ENCODE data around the gene HDAC4. TPM values are rescaled to one million over a fixed set of nuclear protein-coding genes. Genes with fewer than 3 reads are reported as not detected.
A peak's percentile ranks its signal among the peaks of the same experiment; 100 is the strongest.

HDAC4 gene
- total RNA-seq, 6 donors from 2014 or later, result 16.1 to 108 (median 45.0) TPM

DNA sequence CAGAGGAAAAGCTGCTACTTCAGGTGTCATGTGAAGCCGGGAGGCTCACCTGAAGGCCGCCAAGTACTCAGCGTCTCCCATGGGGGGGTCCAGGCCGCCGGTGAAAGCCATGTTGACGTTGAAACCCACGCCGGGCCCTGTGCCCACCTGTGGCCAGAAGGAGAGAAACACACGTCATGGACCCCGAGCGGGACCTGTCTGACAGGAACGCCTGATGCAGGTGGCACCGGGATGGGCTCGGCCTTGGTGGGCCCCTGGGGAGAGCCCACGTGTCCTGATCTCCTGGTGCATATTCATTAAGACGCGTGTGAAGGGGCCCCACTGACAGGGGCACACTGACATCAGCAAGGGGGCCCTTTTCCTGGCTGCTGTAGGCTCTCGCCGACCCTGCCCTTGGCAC, 319.8 kb downstream of the HDAC4 start:
- DNase-seq, result peak in 1 of 2 donors; percentile 82
- no peaks in the 10 kb centered on the region for H3K4me1 ChIP-seq
- TF ChIP-seq EP300 (IDR thresholded peaks at IDR 0.05) (no peak), POLR2AphosphoS5 (IDR thresholded peaks at IDR 0.05) (no peak), POLR2A (IDR thresholded peaks at IDR 0.05) (no peak)
- TF ChIP-seq, protein P1, sequence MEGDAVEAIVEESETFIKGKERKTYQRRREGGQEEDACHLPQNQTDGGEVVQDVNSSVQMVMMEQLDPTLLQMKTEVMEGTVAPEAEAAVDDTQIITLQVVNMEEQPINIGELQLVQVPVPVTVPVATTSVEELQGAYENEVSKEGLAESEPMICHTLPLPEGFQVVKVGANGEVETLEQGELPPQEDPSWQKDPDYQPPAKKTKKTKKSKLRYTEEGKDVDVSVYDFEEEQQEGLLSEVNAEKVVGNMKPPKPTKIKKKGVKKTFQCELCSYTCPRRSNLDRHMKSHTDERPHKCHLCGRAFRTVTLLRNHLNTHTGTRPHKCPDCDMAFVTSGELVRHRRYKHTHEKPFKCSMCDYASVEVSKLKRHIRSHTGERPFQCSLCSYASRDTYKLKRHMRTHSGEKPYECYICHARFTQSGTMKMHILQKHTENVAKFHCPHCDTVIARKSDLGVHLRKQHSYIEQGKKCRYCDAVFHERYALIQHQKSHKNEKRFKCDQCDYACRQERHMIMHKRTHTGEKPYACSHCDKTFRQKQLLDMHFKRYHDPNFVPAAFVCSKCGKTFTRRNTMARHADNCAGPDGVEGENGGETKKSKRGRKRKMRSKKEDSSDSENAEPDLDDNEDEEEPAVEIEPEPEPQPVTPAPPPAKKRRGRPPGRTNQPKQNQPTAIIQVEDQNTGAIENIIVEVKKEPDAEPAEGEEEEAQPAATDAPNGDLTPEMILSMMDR (IDR thresholded peaks at IDR 0.05), result no peak
- no peaks in the 10 kb centered on the region for H3K9me3 ChIP-seq
- WGBS, 2 donors, result 80 to 95% methylated on average over 1 to 19 of the region's 19 CpGs
- H3K4me3 ChIP-seq, result no peak overlapping the region
- peaks cover 7 to 83% (median 56%) of the 10 kb centered on the region in 4 donors for H3K36me3 ChIP-seq
- H3K27me3 ChIP-seq, result no peaks in the 10 kb centered on the region
- ATAC-seq (ENCODE audit: low FRiP score in 2 of 2), result no peak
- no peak overlapping the region for H3K27ac ChIP-seq

DNA sequence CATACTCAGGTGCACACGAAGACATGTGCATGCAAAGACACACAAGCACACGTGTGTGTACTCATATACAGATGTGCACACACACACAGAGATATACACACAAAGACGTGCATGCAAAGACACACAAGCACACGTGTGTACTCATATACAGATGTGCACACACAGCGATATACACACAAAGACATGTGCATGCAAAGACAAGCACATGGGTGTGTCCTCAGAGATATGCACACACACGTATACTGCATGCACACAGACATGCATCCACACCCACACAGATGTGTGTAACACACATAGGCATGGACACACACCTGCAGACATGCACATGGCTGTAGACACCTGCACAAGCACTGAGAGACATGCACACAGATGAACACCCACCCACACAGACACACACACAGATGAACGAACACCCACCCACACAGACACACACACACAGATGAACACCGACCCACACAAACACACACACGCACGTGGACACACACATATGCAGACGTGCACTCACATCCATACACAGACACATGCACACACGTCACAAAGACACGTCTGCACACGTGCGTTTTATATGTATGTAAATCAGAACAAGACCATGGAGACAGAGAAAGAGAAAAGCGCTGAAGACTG, 321.0 kb downstream of the HDAC4 start:
- Histone ChIP-seq H3K36me3 (peaks cover 7 to 93% (median 65%) of the 10 kb centered on the region in 4 donors), H3K4me1 (no peaks in the 10 kb centered on the region), H3K4me3 (no peak overlapping the region), H3K27ac (no peak overlapping the region), H3K9me3 (no peaks in the 10 kb centered on the region), H3K27me3 (no peaks in the 10 kb centered on the region)
- DNase-seq (no peak), ATAC-seq (ENCODE audit: low FRiP score in 2 of 2) (no peak)
- no peak for TF ChIP-seq POLR2A (IDR thresholded peaks at IDR 0.05)
- no peak for TF ChIP-seq POLR2AphosphoS5 (IDR thresholded peaks at IDR 0.05)
- TF ChIP-seq EP300 (IDR thresholded peaks at IDR 0.05), result no peak
- TF ChIP-seq, protein P1 (IDR thresholded peaks at IDR 0.05), result no peak
- WGBS, 2 donors, result 93% methylated on average over 16 of the region's 16 CpGs

DNA sequence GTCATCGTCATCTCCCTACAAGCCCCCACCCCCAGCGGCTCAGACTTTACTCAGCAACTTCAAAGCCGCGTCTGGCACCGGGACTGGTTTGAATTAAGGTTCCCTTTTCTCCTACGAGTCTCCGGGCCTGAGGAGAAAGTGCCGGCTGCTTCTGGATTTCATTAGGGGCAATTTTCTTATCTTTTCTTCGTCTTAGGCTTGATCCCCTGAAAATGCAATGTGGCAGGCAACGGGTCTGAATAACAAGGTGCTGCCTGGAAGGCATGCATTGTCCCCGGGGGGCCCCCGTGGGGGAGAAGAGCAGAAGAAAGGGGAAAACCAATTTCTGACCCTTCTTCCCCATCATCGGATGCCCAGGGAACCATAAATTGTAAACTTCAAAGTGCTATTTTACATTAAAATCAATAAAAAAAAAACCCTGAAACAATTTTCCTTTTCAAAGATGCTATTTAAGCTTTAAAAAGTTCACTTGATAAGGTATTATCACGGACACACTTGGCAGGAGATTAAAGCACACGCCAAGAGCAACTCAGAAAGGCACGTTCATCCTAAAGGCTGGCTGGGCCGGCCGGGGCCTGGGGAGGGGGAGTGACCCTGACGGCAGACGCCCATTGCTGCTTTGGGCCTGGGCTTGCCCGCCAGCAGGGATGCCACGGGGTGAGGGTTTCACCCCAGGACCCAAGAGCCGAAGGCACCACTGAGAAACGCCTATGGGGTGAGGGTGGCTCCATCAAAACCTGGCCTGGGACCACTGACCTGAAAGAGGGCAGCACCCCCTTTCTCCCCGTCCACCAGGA, 322.5 kb downstream of the HDAC4 start:
- WGBS, 2 donors, result 89 to 92% methylated on average over 20 to 25 of the region's 25 CpGs
- no peak overlapping the region for H3K4me3 ChIP-seq
- H3K4me1 ChIP-seq, result no peaks in the 10 kb centered on the region

DNA sequence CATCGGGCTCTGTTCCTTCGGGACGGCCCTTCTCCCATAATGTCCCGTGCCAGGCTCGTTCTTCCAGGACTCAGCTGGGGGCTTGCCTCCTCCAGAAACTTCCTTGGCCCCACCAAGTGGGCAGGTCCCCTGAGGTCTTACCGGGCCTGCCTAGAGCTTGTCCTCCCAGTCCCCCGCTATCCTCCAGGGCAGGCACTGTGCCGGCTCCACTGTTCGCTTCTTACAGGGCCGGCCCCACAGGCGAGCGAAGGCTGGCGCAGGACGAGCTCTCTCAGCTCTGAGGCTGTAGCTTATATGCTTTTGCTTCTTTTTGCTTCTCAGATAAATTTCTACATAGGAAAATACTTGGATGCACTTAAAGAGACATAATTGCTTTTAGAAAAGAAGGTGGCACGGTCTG, 323.6 kb downstream of the HDAC4 start:
- H3K36me3 ChIP-seq, result peaks cover 7 to 96% (median 64%) of the 10 kb centered on the region in 4 donors
- no peaks in the 10 kb centered on the region for H3K27me3 ChIP-seq
- no peaks in the 10 kb centered on the region for H3K9me3 ChIP-seq
- 98% methylated on average over 12 to 15 of the region's 15 CpGs for WGBS, 2 donors
- TF ChIP-seq, protein P1 (IDR thresholded peaks at IDR 0.05), result no peak
- TF ChIP-seq POLR2A (IDR thresholded peaks at IDR 0.05) (no peak), POLR2AphosphoS5 (IDR thresholded peaks at IDR 0.05) (no peak), EP300 (IDR thresholded peaks at IDR 0.05) (no peak)
- ATAC-seq (ENCODE audit: low FRiP score in 2 of 2) (no peak), DNase-seq (peak in 1 of 2 donors; percentile 50)
- H3K4me3 ChIP-seq, result no peak overlapping the region
- no peaks in the 10 kb centered on the region for H3K4me1 ChIP-seq
- no peak overlapping the region for H3K27ac ChIP-seq

More for the DNA sequence above, 322.5 kb downstream of the HDAC4 start:
- TF ChIP-seq, protein P1 (IDR thresholded peaks at IDR 0.05), result no peak
- TF ChIP-seq POLR2A (IDR thresholded peaks at IDR 0.05) (no peak), POLR2AphosphoS5 (IDR thresholded peaks at IDR 0.05) (no peak), EP300 (IDR thresholded peaks at IDR 0.05) (no peak)
- ATAC-seq (ENCODE audit: low FRiP score in 2 of 2) (no peak), DNase-seq (peak in 1 of 2 donors; percentile 66)
- no peaks in the 10 kb centered on the region for H3K27me3 ChIP-seq
- H3K27ac ChIP-seq, result no peak overlapping the region
- peaks cover 7 to 96% (median 63%) of the 10 kb centered on the region in 4 donors for H3K36me3 ChIP-seq
- H3K9me3 ChIP-seq, result no peaks in the 10 kb centered on the region
